Measurements from ENCODE around the gene GALNT2.

GALNT2 gene

GRCh38 chr1:230119340-230119739 lies 52.3 kb downstream of the GALNT2 start:
- no peak overlapping the region for H3K4me3 Mint-ChIP-seq
- H3K4me1 Mint-ChIP-seq (ENCODE audit: low read depth), result peaks cover 81% of the 10 kb centered on the region
- no peaks in the 10 kb centered on the region for H3K27me3 Mint-ChIP-seq
- H3K9me3 Mint-ChIP-seq, result no peaks in the 10 kb centered on the region
- H3K36me3 Mint-ChIP-seq (ENCODE audit: low read depth), result peaks cover 48% of the 10 kb centered on the region
- H3K27ac Mint-ChIP-seq, result peak overlapping the region; percentile 9

- H3K9me3 Mint-ChIP-seq, result no peaks in the 10 kb centered on the region
- H3K27me3 Mint-ChIP-seq, result no peaks in the 10 kb centered on the region
- no peak overlapping the region for H3K27ac Mint-ChIP-seq
- H3K4me3 Mint-ChIP-seq, result no peak overlapping the region
- H3K36me3 Mint-ChIP-seq (ENCODE audit: low read depth), result peaks cover 42% of the 10 kb centered on the region
- peaks cover 92% of the 10 kb centered on the region for H3K4me1 Mint-ChIP-seq (ENCODE audit: low read depth)
These were observed 53.4 kb downstream of the GALNT2 start for GRCh38 chr1:230120289-230120920.

- Mint-ChIP-seq H3K27ac (no peak overlapping the region), H3K9me3 (no peaks in the 10 kb centered on the region), H3K27me3 (no peaks in the 10 kb centered on the region), H3K4me1 (ENCODE audit: low read depth) (peaks cover 94% of the 10 kb centered on the region), H3K4me3 (no peak overlapping the region), H3K36me3 (ENCODE audit: low read depth) (peaks cover 37% of the 10 kb centered on the region)
These were observed 53.9 kb downstream of the GALNT2 start for GRCh38 chr1:230120921-230121381.

DNA sequence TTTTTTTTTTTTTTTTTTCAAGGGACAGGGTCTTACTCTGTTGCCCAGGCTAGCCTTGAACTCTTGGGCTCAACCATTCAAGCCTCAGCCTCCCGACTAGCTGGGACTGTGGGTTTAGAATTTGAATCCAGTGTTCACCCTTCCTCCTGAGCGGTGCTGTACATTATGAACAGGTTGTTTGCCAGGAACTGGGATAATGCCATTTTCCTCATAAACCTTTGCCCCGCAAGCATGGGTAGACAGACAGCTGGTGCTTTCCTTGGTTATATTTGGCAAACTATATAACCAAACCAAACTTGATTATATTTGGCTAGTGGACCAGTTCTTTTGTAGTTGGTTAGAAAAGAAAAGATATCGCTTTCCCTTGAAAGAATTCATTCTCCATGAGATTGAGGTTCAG lies 54.9 kb downstream of the GALNT2 start:
- Mint-ChIP-seq H3K27me3 (no peaks in the 10 kb centered on the region), H3K4me1 (ENCODE audit: low read depth) (peaks cover 96% of the 10 kb centered on the region), H3K4me3 (no peak overlapping the region), H3K36me3 (ENCODE audit: low read depth) (peaks cover 29% of the 10 kb centered on the region), H3K9me3 (no peaks in the 10 kb centered on the region), H3K27ac (no peak overlapping the region)

- Mint-ChIP-seq H3K36me3 (ENCODE audit: low read depth) (peaks cover 24% of the 10 kb centered on the region), H3K4me1 (ENCODE audit: low read depth) (peaks cover 96% of the 10 kb centered on the region), H3K27me3 (no peaks in the 10 kb centered on the region), H3K4me3 (no peak overlapping the region), H3K27ac (peak overlapping the region; percentile 76), H3K9me3 (no peaks in the 10 kb centered on the region)
These were observed 55.6 kb downstream of the GALNT2 start for GRCh38 chr1:230122366-230123279.

DNA sequence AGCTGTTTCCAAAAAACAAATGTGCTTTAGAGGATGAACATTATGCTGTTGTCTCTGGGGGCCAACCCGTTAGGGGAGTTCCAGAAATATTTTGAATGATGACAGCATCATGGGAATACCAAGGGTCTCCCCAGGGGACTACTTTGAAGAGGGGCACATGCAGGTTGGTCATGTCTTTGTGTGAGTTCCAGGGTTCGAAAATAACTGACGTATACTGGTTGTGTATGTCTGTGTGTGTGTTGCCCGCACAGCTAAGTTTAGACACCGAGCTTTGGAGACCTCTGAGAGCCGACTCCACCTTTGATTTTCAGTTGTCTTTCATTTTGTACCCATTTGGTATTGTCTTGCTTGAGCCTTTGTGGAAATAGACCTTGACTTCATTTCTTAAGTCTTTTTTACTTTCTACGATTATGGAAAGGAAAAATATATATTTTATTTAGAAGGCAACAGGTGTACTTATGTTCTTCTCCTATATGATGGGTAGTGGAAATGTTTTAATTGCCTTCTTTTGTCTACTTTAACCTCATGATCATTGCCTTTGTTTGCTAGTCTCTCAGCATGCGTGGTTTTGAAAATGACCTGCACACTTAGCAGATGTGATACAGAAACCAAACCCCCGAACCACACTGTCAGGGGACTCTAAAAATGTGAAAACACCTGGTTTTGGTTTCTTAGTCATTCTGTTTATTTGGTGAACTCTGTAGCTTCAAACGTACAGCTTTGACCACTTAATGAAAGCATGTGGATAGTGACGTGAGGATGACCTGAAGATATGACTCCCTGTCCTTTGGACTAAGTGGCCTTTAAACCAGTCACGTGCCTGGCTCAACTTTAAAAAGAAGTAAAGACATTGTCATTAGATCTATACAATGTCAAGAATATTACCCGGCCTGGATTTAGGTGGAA lies 56.5 kb downstream of the GALNT2 start:
- Mint-ChIP-seq H3K4me3 (peak overlapping the region; percentile 64), H3K27me3 (no peaks in the 10 kb centered on the region), H3K36me3 (ENCODE audit: low read depth) (peaks cover 21% of the 10 kb centered on the region), H3K27ac (peak overlapping the region; percentile 84), H3K4me1 (ENCODE audit: low read depth) (peaks cover 96% of the 10 kb centered on the region), H3K9me3 (no peaks in the 10 kb centered on the region)

DNA sequence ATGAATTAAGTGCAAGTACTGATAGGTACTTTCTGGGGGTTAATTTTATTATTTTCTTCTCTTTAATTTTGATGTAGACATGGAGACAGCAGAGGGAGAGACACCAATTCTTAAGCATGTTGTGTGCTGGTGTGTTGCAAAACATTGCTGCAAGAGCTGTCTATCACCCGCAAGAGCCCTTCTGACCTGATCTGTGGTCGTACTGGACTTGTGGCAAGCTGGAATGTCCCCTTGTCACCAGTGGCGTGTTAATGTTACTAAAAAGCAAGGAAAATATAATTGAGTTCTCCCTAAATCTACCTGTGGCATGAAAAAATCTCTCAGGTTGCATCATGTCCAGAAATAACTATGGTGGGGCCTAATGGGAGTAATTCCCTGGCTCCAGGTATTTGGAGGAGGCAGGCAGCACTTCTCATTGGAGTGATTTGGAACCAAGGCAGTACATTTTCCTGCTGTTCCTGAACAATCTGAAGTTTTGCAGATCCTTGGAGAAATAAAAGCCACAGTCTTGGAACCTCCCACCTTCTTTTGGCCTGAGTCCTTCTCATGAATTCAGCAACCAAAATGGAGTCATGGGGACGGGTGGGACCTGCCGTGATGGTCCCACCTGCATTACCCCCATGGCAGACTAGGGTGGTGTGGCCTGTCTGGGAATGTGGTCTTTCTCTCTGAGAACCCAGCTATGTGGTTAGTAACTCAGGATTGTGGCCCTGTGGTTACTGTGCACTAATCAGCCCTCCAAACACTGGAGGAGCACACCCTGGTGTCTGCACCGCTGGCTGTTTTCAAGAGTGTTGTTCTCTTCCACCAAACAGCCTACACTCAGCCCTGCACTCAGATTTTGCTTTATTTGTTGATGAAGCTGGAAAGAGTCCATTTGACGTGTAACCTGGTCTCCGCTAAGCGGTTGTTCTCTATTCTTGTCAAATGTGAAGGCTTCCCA lies 57.4 kb downstream of the GALNT2 start:
- no peaks in the 10 kb centered on the region for H3K27me3 Mint-ChIP-seq
- H3K9me3 Mint-ChIP-seq, result no peaks in the 10 kb centered on the region
- peaks cover 19% of the 10 kb centered on the region for H3K36me3 Mint-ChIP-seq (ENCODE audit: low read depth)
- peaks cover 93% of the 10 kb centered on the region for H3K4me1 Mint-ChIP-seq (ENCODE audit: low read depth)
- peak overlapping the region; percentile 64 for H3K4me3 Mint-ChIP-seq
- H3K27ac Mint-ChIP-seq, result peak overlapping the region; percentile 84

DNA sequence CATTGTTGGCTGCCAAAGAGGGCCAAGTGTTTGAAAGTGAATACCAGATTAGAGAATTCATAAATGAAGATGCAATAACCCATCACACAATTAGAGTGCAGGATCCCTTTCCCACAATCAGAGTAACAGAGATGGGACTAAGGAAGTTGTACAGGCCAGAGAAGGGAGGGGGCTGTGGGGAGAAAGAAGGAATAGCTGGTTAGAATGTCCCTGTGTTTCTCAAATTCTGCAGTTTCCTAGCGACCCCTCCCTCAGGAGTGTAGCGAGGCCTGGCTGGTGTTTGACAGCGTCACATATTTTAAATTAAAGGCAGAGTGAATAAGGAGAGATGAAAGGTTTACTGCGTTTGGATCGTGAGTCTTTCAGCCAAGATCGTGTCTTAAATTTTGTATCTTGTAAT lies 58.1 kb downstream of the GALNT2 start:
- Mint-ChIP-seq H3K27ac (peak overlapping the region; percentile 84), H3K36me3 (ENCODE audit: low read depth) (peaks cover 17% of the 10 kb centered on the region), H3K9me3 (no peaks in the 10 kb centered on the region), H3K4me1 (ENCODE audit: low read depth) (peaks cover 93% of the 10 kb centered on the region), H3K4me3 (peak overlapping the region; percentile 63), H3K27me3 (no peaks in the 10 kb centered on the region)

- Mint-ChIP-seq H3K4me3 (peak overlapping the region; percentile 63), H3K27me3 (no peaks in the 10 kb centered on the region), H3K36me3 (ENCODE audit: low read depth) (peaks cover 11% of the 10 kb centered on the region), H3K27ac (peak overlapping the region; percentile 87), H3K9me3 (no peaks in the 10 kb centered on the region), H3K4me1 (ENCODE audit: low read depth) (peaks cover 89% of the 10 kb centered on the region)
These were observed 58.8 kb downstream of the GALNT2 start for GRCh38 chr1:230125640-230126528.

DNA sequence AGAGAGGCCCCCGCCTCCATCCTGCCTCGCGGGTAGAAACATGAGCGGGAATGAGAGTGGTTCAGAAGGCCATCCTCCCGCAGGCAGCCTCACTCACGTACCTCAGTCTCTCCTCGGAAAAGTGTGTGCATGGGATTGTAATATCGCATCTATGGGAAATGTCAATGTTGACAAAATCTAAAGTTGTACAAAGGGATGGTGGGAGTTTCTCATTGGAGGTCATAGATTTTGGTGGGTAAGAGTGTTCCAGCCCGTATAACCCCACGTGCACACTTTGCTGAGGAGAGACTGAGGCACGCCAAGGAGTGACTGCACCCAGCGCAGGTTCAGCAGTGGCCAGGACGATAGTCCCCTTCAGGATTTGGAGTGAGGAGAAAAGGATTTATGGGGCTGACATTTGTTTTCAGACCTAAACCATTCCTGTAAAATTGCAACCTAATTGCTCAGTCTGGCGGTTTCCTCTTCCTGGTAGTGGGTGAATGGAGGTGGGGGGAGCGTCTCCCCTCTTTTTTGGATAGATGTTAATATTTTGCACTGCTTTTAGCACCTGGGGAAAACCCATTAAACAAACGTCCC lies 59.6 kb downstream of the GALNT2 start:
- H3K36me3 Mint-ChIP-seq (ENCODE audit: low read depth), result peaks cover 4% of the 10 kb centered on the region
- no peaks in the 10 kb centered on the region for H3K9me3 Mint-ChIP-seq
- peaks cover 82% of the 10 kb centered on the region for H3K4me1 Mint-ChIP-seq (ENCODE audit: low read depth)
- H3K27ac Mint-ChIP-seq, result peak overlapping the region; percentile 87
- peak overlapping the region; percentile 63 for H3K4me3 Mint-ChIP-seq
- H3K27me3 Mint-ChIP-seq, result no peaks in the 10 kb centered on the region

GRCh38 chr1:230127105-230128054 lies 60.3 kb downstream of the GALNT2 start:
- peak overlapping the region; percentile 63 for H3K4me3 Mint-ChIP-seq
- H3K36me3 Mint-ChIP-seq (ENCODE audit: low read depth), result peaks cover 4% of the 10 kb centered on the region
- H3K4me1 Mint-ChIP-seq (ENCODE audit: low read depth), result peaks cover 82% of the 10 kb centered on the region
- H3K9me3 Mint-ChIP-seq, result no peaks in the 10 kb centered on the region
- peak overlapping the region; percentile 87 for H3K27ac Mint-ChIP-seq
- no peaks in the 10 kb centered on the region for H3K27me3 Mint-ChIP-seq
